Measurements from ENCODE around the gene ITGB7.

The ITGB7 gene

GRCh38 chr12:53231671-53231920 lies 24.5 kb upstream of the ITGB7 start:
- no peak for TF ChIP-seq CTCF (IDR thresholded peaks at IDR 0.05; ENCODE audit: low read depth, low read length, missing control alignments)
- in situ Hi-C loops (cut with HindIII; ENCODE audit: low sequenced_read_pairs) = no loop called here
- peak overlapping the region; percentile 65 for H3K4me3 ChIP-seq (ENCODE audit: low read depth, low read length)
- no peak for DNase-seq (ENCODE audit: low read depth)

GRCh38 chr12:53230108-53230845 lies 23.2 kb upstream of the ITGB7 start:
- TF ChIP-seq CTCF (IDR thresholded peaks at IDR 0.05; ENCODE audit: low read depth, low read length, missing control alignments) = no peak
- in situ Hi-C loops (cut with HindIII; ENCODE audit: low sequenced_read_pairs) = no loop called here
- DNase-seq (ENCODE audit: low read depth) = no peak
- H3K4me3 ChIP-seq (ENCODE audit: low read depth, low read length) = no peak overlapping the region

- no peak overlapping the region for H3K4me3 ChIP-seq (ENCODE audit: low read depth, low read length)
- in situ Hi-C loops (cut with HindIII; ENCODE audit: low sequenced_read_pairs) = no loop called here
- no peak for TF ChIP-seq CTCF (IDR thresholded peaks at IDR 0.05; ENCODE audit: low read depth, low read length, missing control alignments)
- no peak for DNase-seq (ENCODE audit: low read depth)
Observed at GRCh38 chr12:53229454-53229853, 22.4 kb upstream of the ITGB7 start.

- TF ChIP-seq CTCF (IDR thresholded peaks at IDR 0.05; ENCODE audit: low read depth, low read length, missing control alignments) = no peak
- no peak for DNase-seq (ENCODE audit: low read depth)
- in situ Hi-C loops (cut with HindIII; ENCODE audit: low sequenced_read_pairs) = no loop called here
- H3K4me3 ChIP-seq (ENCODE audit: low read depth, low read length) = no peak overlapping the region
Observed at GRCh38 chr12:53227836-53228235, 20.8 kb upstream of the ITGB7 start.

- no peak overlapping the region for H3K4me3 ChIP-seq (ENCODE audit: low read depth, low read length)
- no peak for TF ChIP-seq CTCF (IDR thresholded peaks at IDR 0.05; ENCODE audit: low read depth, low read length, missing control alignments)
- DNase-seq (ENCODE audit: low read depth) = no peak
- in situ Hi-C loops (cut with HindIII; ENCODE audit: low sequenced_read_pairs) = no loop called here
Observed at GRCh38 chr12:53227341-53227740, 20.3 kb upstream of the ITGB7 start.

GRCh38 chr12:53226815-53227214 lies 19.8 kb upstream of the ITGB7 start:
- in situ Hi-C loops (cut with HindIII; ENCODE audit: low sequenced_read_pairs) = no loop called here
- no peak for DNase-seq (ENCODE audit: low read depth)
- no peak overlapping the region for H3K4me3 ChIP-seq (ENCODE audit: low read depth, low read length)
- TF ChIP-seq CTCF (IDR thresholded peaks at IDR 0.05; ENCODE audit: low read depth, low read length, missing control alignments) = no peak

All from astrocyte of the cerebellum (primary cell).